Neural cell (in vitro differentiated cells): ENCODE data around the gene ESRP2. TPM values are rescaled to one million over a fixed set of nuclear protein-coding genes. Genes with fewer than 3 reads are reported as not detected.

ENCODE experiments used
- H2AFZ ChIP-seq: fragments of 200-600, 300-800 bp; sonication (generic), shearing (Covaris generic); 2 replicates; pipeline ENCODE4 v1.6.0; 2014; ENCODE audit warnings: low read depth, mild to moderate bottlenecking, antibody characterized with exemption, low read length, moderate library complexity
- H3F3A ChIP-seq: fragments of 200-600 bp; shearing (Covaris generic); 2 replicates; pipeline ENCODE4 v1.6.1; 2016; ENCODE audit warnings: mild to moderate bottlenecking, moderate library complexity, mixed read lengths, antibody characterized with exemption, low read length; ENCODE audit not compliant: insufficient read depth, poor library complexity, severe bottlenecking
- H3K27ac ChIP-seq: fragments of 200-600, 300-800 bp; sonication (generic), shearing (Covaris generic); 2 replicates; pipeline ENCODE4 v1.5.1; 2014; ENCODE audit warnings: mild to moderate bottlenecking, low read length, moderate library complexity
- H3K27me3 ChIP-seq: fragments of 300-800, 200-600 bp; sonication (generic), shearing (Covaris generic); 2 replicates; pipeline ENCODE4 v1.6.0; 2014; ENCODE audit warnings: mild to moderate bottlenecking, low read depth, low read length, moderate library complexity; ENCODE audit not compliant: insufficient read depth
- H3K36me3 ChIP-seq: fragments of 300-800, 200-600 bp; sonication (generic), shearing (Covaris generic); 2 replicates; pipeline ENCODE4 v1.5.1; 2014; ENCODE audit warnings: mild to moderate bottlenecking, antibody characterized with exemption, low read length, moderate library complexity; ENCODE audit not compliant: insufficient read depth
- H3K4me2 ChIP-seq: fragments of 300-800, 200-600 bp; sonication (generic), shearing (Covaris generic); 2 replicates; pipeline ENCODE4 v1.6.0; 2014; ENCODE audit warnings: mild to moderate bottlenecking, low read length
- H3K4me3 ChIP-seq: fragments of 300-800, 200-600 bp; sonication (generic), shearing (Covaris generic); 2 replicates; pipeline ENCODE4 v1.5.1; 2014; ENCODE audit warnings: mild to moderate bottlenecking, low read length, moderate library complexity
- H3K79me2 ChIP-seq: fragments of 200-600 bp; shearing (Covaris generic); replicated peaks from 2 replicates; pipeline ENCODE4 v1.6.0; 2014; ENCODE audit warnings: mild to moderate bottlenecking, low read length, moderate library complexity; ENCODE audit not compliant: insufficient read depth
- H3K9ac ChIP-seq: fragments of 300-800, 200-600 bp; sonication (generic), shearing (Covaris generic); 2 replicates; pipeline ENCODE4 v1.6.1; 2016; ENCODE audit warnings: mild to moderate bottlenecking, low read length, mixed read lengths
- H3K9me2 ChIP-seq: fragments of 200-600 bp; shearing (Covaris generic); 2 replicates; pipeline ENCODE4 v1.6.1; 2016; ENCODE audit warnings: mild to moderate bottlenecking, low read length, mixed read lengths; ENCODE audit not compliant: insufficient read depth
- H3K9me3 ChIP-seq: fragments of 200-600, 300-800 bp; sonication (generic), shearing (Covaris generic); 2 replicates; pipeline ENCODE4 v1.6.1; 2016; ENCODE audit warnings: mild to moderate bottlenecking, mixed run types, low read length, moderate library complexity, mixed read lengths
- H4K20me1 ChIP-seq: fragments of 200-600 bp; shearing (Covaris generic); 2 replicates; pipeline ENCODE4 v1.6.1; 2016; ENCODE audit warnings: mild to moderate bottlenecking, mixed run types; ENCODE audit not compliant: insufficient read depth
- CTCF ChIP-seq: fragments of 450-650 bp; IDR thresholded peaks from 2 replicates; pipeline ENCODE4 v1.5.1; 2014; ENCODE audit warnings: antibody characterized with exemption, mild to moderate bottlenecking, moderate library complexity; ENCODE audit not compliant: poor library complexity, severe bottlenecking
- EP300 ChIP-seq: fragments of 450-650 bp; conservative IDR thresholded peaks from 2 replicates; pipeline ENCODE4 v1.6.1; 2014; ENCODE audit warnings: antibody characterized with exemption, mild to moderate bottlenecking, moderate library complexity; ENCODE audit not compliant: poor library complexity, severe bottlenecking
- EZH2 ChIP-seq: fragments of 200-600, 300-800 bp; shearing (Covaris generic), sonication (generic); IDR thresholded peaks from 2 replicates; pipeline ENCODE4 v1.6.1; 2014; ENCODE audit warnings: antibody characterized with exemption, low read length, borderline replicate concordance, mild to moderate bottlenecking; ENCODE audit not compliant: insufficient read depth, poor library complexity, severe bottlenecking
- MXI1 ChIP-seq: fragments of 450-650 bp; conservative IDR thresholded peaks from 2 replicates; pipeline ENCODE4 v1.6.1; 2014; ENCODE audit warnings: antibody characterized with exemption, mild to moderate bottlenecking; ENCODE audit not compliant: poor library complexity, severe bottlenecking
- POLR2AphosphoS5 ChIP-seq: IDR thresholded peaks from 2 replicates; pipeline ENCODE4 v1.6.1; 2012
- RAD21 ChIP-seq: fragments of 450-650 bp; conservative IDR thresholded peaks from 2 replicates; pipeline ENCODE4 v1.6.1; 2014; ENCODE audit warnings: antibody characterized with exemption, mild to moderate bottlenecking, moderate library complexity
- SMC3 ChIP-seq: fragments of 450-650 bp; conservative IDR thresholded peaks from 2 replicates; pipeline ENCODE4 v1.6.1; 2014; ENCODE audit warnings: antibody characterized with exemption, mild to moderate bottlenecking, moderate library complexity; ENCODE audit not compliant: poor library complexity
- TAF1 ChIP-seq: IDR thresholded peaks from 2 replicates; pipeline ENCODE4 v1.6.1; 2012; ENCODE audit warnings: low read depth
- polyA plus RNA-seq: library from polyadenylated mRNA; depleted of rRNA; stranded (reverse); fragments of >200 nt; gene quantifications from 2 replicates; pipeline ENCODE4 v1.2.3, GENCODE V29; 2014
- TF ChIP-seq, protein P1 (sequence below): IDR thresholded peaks from 2 replicates; pipeline ENCODE4 v1.6.1; 2012; ENCODE audit warnings: borderline replicate concordance

The ESRP2 gene
- polyA plus RNA-seq, 1 donor from 2014 or later: not detected

DNA sequence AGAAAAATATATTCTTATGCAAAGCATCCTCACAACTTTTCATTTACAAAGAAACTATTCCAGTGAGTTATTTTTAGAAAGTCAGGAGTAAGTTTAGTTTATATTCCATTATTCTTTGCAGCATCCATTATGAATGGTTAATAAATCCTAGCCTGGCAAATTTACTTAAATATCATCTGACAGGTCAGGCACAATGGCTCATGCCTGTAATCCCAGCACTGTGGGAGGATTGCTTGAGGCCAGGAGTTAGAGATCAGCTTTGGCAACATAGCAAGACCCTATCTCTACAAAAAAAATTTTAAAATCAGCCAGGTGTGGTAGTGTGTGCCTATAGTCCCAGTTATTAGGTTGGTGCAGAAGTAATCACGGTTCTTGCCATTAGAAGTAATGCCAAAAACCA, 12.9 kb downstream of the ESRP2 start:
- Histone ChIP-seq H3F3A (no peaks in the 10 kb centered on the region), H3K36me3 (no peaks in the 10 kb centered on the region), H3K4me3 (no peak overlapping the region), H3K9me3 (no peaks in the 10 kb centered on the region), H3K27ac (no peak overlapping the region), H3K9ac (no peak overlapping the region), H3K4me2 (no peak overlapping the region), H3K9me2 (no peaks in the 10 kb centered on the region), H4K20me1 (no peaks in the 10 kb centered on the region), H3K79me2 (no peaks in the 10 kb centered on the region), H2AFZ (no peak overlapping the region), H3K27me3 (no peaks in the 10 kb centered on the region)
- TF ChIP-seq RAD21 (no peak), MXI1 (no peak), TAF1 (no peak), EP300 (no peak), POLR2AphosphoS5 (no peak), EZH2 (no peak)
- TF ChIP-seq, protein P1, sequence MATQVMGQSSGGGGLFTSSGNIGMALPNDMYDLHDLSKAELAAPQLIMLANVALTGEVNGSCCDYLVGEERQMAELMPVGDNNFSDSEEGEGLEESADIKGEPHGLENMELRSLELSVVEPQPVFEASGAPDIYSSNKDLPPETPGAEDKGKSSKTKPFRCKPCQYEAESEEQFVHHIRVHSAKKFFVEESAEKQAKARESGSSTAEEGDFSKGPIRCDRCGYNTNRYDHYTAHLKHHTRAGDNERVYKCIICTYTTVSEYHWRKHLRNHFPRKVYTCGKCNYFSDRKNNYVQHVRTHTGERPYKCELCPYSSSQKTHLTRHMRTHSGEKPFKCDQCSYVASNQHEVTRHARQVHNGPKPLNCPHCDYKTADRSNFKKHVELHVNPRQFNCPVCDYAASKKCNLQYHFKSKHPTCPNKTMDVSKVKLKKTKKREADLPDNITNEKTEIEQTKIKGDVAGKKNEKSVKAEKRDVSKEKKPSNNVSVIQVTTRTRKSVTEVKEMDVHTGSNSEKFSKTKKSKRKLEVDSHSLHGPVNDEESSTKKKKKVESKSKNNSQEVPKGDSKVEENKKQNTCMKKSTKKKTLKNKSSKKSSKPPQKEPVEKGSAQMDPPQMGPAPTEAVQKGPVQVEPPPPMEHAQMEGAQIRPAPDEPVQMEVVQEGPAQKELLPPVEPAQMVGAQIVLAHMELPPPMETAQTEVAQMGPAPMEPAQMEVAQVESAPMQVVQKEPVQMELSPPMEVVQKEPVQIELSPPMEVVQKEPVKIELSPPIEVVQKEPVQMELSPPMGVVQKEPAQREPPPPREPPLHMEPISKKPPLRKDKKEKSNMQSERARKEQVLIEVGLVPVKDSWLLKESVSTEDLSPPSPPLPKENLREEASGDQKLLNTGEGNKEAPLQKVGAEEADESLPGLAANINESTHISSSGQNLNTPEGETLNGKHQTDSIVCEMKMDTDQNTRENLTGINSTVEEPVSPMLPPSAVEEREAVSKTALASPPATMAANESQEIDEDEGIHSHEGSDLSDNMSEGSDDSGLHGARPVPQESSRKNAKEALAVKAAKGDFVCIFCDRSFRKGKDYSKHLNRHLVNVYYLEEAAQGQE: no peak

- no peak overlapping the region for H3K9ac ChIP-seq
- H3K27ac ChIP-seq: no peak overlapping the region
- no peak overlapping the region for H3K4me3 ChIP-seq
- H3K4me2 ChIP-seq: no peak overlapping the region
- H3K79me2 ChIP-seq: no peaks in the 10 kb centered on the region
- H4K20me1 ChIP-seq: no peaks in the 10 kb centered on the region
- H3K36me3 ChIP-seq: no peaks in the 10 kb centered on the region
- no peak overlapping the region for H2AFZ ChIP-seq
- H3F3A ChIP-seq: no peaks in the 10 kb centered on the region
- H3K9me2 ChIP-seq: no peaks in the 10 kb centered on the region
- no peaks in the 10 kb centered on the region for H3K27me3 ChIP-seq
- no peaks in the 10 kb centered on the region for H3K9me3 ChIP-seq
- TF ChIP-seq CTCF (no peak), MXI1 (no peak), RAD21 (no peak), EP300 (no peak), TAF1 (no peak), POLR2AphosphoS5 (no peak), EZH2 (no peak), SMC3 (no peak)
- TF ChIP-seq, protein P1: no peak
These were observed 16.1 kb downstream of the ESRP2 start for GRCh38 chr16:68219725-68220351.
